GM12878 (cell line): ENCODE measurements around the gene MESD. TPM values are rescaled to one million over a fixed set of nuclear protein-coding genes. Genes with fewer than 3 reads are reported as not detected.

Experiments used
- ATAC-seq: fragments of 200-7000 bp; cut with Tn5 transposase; 3 replicates; pipeline ENCODE4 v1.9.1; 2020; ENCODE audit warnings: mild to moderate bottlenecking, moderate library complexity
- BruUV-seq: library from RNA; stranded (reverse); fragments of 400-500 nt; replicated peaks from 2 replicates; lab custom pipeline; 2021; lab: Mats Ljungman, UMichigan
- CTCF ChIA-PET: fragments of 300-600 bp; sonication (Branson Sonifier 250); formaldehyde crosslinking; extraction: SDS; loops from one replicate; lab custom pipeline; 2021; ENCODE audit warnings: inconsistent platforms; lab: Yijun Ruan, JAX
- POLR2A ChIA-PET: fragments of 350-600 bp; formaldehyde crosslinking; extraction: SDS; loops from one replicate; lab custom pipeline; 2021; ENCODE audit warnings: inconsistent platforms; lab: Charles Lee
- RAD21 ChIA-PET: fragments of 300-600 bp; sonication (Branson Sonifier 250); formaldehyde crosslinking; loops from one replicate; lab custom pipeline; 2023; ENCODE audit warnings: antibody characterized with exemption; ENCODE audit not compliant: unreplicated experiment; lab: Charles Lee
- SMC1A ChIA-PET: fragments of 300-600 bp; sonication (Branson Sonifier 250); formaldehyde crosslinking; loops from one replicate; lab custom pipeline; 2023; ENCODE audit not compliant: unreplicated experiment, uncharacterized antibody; lab: Charles Lee
- DNase-seq: peaks from one replicate; pipeline ENCODE4 v3.0.0-alpha.2; 2011; ENCODE audit warnings: low read depth, low spot score
- FAIRE-seq: peaks from 3 replicates; lab custom pipeline; 2011; peaks lifted over from hg19 to GRCh38; lab: Jason Lieb, UNC
- H2AFZ ChIP-seq: 2 replicates; pipeline ENCODE4 v1.6.0; 2011; ENCODE audit warnings: low read depth, low read length, control low read depth; ENCODE audit not compliant: control insufficient read depth
- H3K27ac ChIP-seq: 2 replicates; pipeline ENCODE4 v1.5.1; 2011; ENCODE audit warnings: control low read depth; ENCODE audit not compliant: control insufficient read depth, insufficient read depth
- H3K27me3 ChIP-seq, 2 experiments: replicated peaks in 1 of 2; 2 replicates each; pipeline versions ENCODE4 v1.6.0 to v1.6.1; 2011; ENCODE audit warnings: low read length in 1 of 2; ENCODE audit not compliant: control insufficient read depth in 2 of 2, insufficient read depth in 2 of 2
- H3K36me3 ChIP-seq, 2 experiments: 2 replicates each; pipeline ENCODE4 v1.5.1; 2011; ENCODE audit warnings: low read length in 1 of 2; ENCODE audit not compliant: control insufficient read depth in 2 of 2, insufficient read depth in 2 of 2
- H3K4me1 ChIP-seq: 2 replicates; pipeline ENCODE4 v1.6.1; 2011; ENCODE audit warnings: mild to moderate bottlenecking, low read length, moderate library complexity, mixed read lengths; ENCODE audit not compliant: control insufficient read depth, insufficient read depth
- H3K4me2 ChIP-seq: 2 replicates; pipeline ENCODE4 v1.6.0; 2011; ENCODE audit warnings: control low read depth; ENCODE audit not compliant: control insufficient read depth, insufficient read depth
- H3K4me3 ChIP-seq: fragments of 200-600 bp; sonication (generic); 2 replicates; pipeline ENCODE4 v1.5.1; 2016
- H3K79me2 ChIP-seq: 2 replicates; pipeline ENCODE4 v1.6.0; 2011; ENCODE audit warnings: low read length; ENCODE audit not compliant: control insufficient read depth, insufficient read depth
- H3K9ac ChIP-seq: 2 replicates; pipeline ENCODE4 v1.8.0; 2011; ENCODE audit warnings: low read length, control low read depth, mixed read lengths; ENCODE audit not compliant: control insufficient read depth, insufficient read depth
- H3K9me3 ChIP-seq: replicated peaks from 3 replicates; pipeline ENCODE4 v1.5.1; 2011; ENCODE audit warnings: mild to moderate bottlenecking, low read length; ENCODE audit not compliant: control insufficient read depth, insufficient read depth
- H4K20me1 ChIP-seq: 2 replicates; pipeline ENCODE4 v1.6.0; 2011; ENCODE audit not compliant: control insufficient read depth, insufficient read depth
- HDAC6 ChIP-seq: fragments of 200-600 bp; sonication (generic); IDR thresholded peaks from one replicate; pipeline ENCODE4 v1.8.0; 2017; ENCODE audit warnings: antibody characterized with exemption; ENCODE audit not compliant: unreplicated experiment
- LARP7 ChIP-seq: fragments of 450-650 bp; IDR thresholded peaks from 2 replicates; pipeline ENCODE4 v1.6.1; 2017; ENCODE audit warnings: mild to moderate bottlenecking
- MEF2A ChIP-seq: IDR thresholded peaks from 2 replicates; pipeline ENCODE4 v1.6.1; 2011; ENCODE audit warnings: low read depth, mild to moderate bottlenecking, low read length, moderate library complexity; ENCODE audit not compliant: insufficient read depth
- POLR2AphosphoS5 ChIP-seq: IDR thresholded peaks from 2 replicates; pipeline ENCODE4 v1.6.1; 2011; ENCODE audit warnings: mild to moderate bottlenecking, low read length, inconsistent platforms
- RFX5 ChIP-seq: IDR thresholded peaks from 2 replicates; pipeline ENCODE4 v1.6.1; 2011; ENCODE audit warnings: low read depth, low read length, improper control_type of control experiment
- SUPT20H ChIP-seq: IDR thresholded peaks from 2 replicates; pipeline ENCODE4 v1.6.1; 2011; ENCODE audit warnings: low read depth, mild to moderate bottlenecking, low read length, moderate library complexity, borderline replicate concordance; ENCODE audit not compliant: control insufficient read depth
- WGBS: methylation state at CpG from one replicate; pipeline ENCODE4 v1.1.6; 2016; ENCODE audit warnings: low lambda C conversion rate; ENCODE audit not compliant: insufficient replicate concordance, insufficient coverage; ENCODE audit errors: missing lambda C conversion rate; 5-methylcytosine and 5-hydroxymethylcytosine counted together
- in situ Hi-C: fragments of 300-500 bp; cut with MboI; formaldehyde crosslinking; loops from 9 replicates; pipeline ENCODE4 v1.14.3; 2018; ENCODE audit warnings: mixed read lengths
- intact Hi-C: fragments of 100-400 bp; cut with micrococcal nuclease; formaldehyde crosslinking; loops from one replicate; pipeline ENCODE4 v1.14.2; 2022; ENCODE audit not compliant: unreplicated experiment
- polyA plus RNA-seq, 11 experiments: library from polyadenylated mRNA; depleted of rRNA in 4 of 11; unstranded in 6 of 11; stranded (reverse) in 5 of 11; fragments of >200 nt; fragmentation: Nextera tagmentation in 4 of 11; fragmentation: Illumina TruSeq in 1 of 11; extraction: Ambion mirVana in 4 of 11; extraction: Trizol in 1 of 11; gene quantifications; 1 replicate in 1 of 11; 2 replicates in 10 of 11; pipeline versions ENCODE4 v1.2.1 to v1.2.3, GENCODE V29; 2011 to 2016; ENCODE audit warnings: inconsistent platforms in 2 of 11, missing spikeins in 2 of 11, low read depth in 1 of 11
- total RNA-seq, 4 experiments: library from RNA; depleted of rRNA in 3 of 4; stranded (reverse); fragments of >200 nt in 3 of 4; fragmentation: Illumina TruSeq in 1 of 4; extraction: Trizol in 1 of 4; gene quantifications; 2 replicates each; pipeline versions ENCODE4 v1.2.1 to v1.2.3, GENCODE V29; 2013 to 2021
- TF ChIP-seq, protein P1 (sequence below): IDR thresholded peaks from 2 replicates; pipeline ENCODE4 v1.6.1; 2012; ENCODE audit warnings: low read depth, low read length, improper control_type of control experiment
- TF ChIP-seq, protein P2 (sequence below): fragments of 450-650 bp; IDR thresholded peaks from 2 replicates; pipeline ENCODE4 v1.6.1; 2016; ENCODE audit warnings: mild to moderate bottlenecking, moderate library complexity, borderline replicate concordance
- TF ChIP-seq, protein P3 (sequence below): fragments of 450-650 bp; IDR thresholded peaks from 2 replicates; pipeline ENCODE4 v1.6.1; 2017; ENCODE audit warnings: mild to moderate bottlenecking, moderate library complexity
- TF ChIP-seq, protein P4 (sequence below), 3 experiments: IDR thresholded peaks in 2 of 3; conservative IDR thresholded peaks in 1 of 3; 2 replicates each; pipeline ENCODE4 v1.5.1; 2011; ENCODE audit warnings: low read depth in 3 of 3, low read length in 3 of 3, mild to moderate bottlenecking in 3 of 3, control low read depth in 2 of 3, moderate library complexity in 2 of 3, inconsistent platforms in 1 of 3, mixed read lengths in 1 of 3; ENCODE audit not compliant: control insufficient read depth in 2 of 3, insufficient read depth in 1 of 3; ENCODE audit errors: extremely low read depth in 1 of 3

The MESD gene
- total and polyA plus RNA-seq, 10 of the 15 experiments (the other 5 are each of a cell fraction or from before 2014, with no cell fraction given): 10.2 to 39.8 (median 20.9) TPM

DNA sequence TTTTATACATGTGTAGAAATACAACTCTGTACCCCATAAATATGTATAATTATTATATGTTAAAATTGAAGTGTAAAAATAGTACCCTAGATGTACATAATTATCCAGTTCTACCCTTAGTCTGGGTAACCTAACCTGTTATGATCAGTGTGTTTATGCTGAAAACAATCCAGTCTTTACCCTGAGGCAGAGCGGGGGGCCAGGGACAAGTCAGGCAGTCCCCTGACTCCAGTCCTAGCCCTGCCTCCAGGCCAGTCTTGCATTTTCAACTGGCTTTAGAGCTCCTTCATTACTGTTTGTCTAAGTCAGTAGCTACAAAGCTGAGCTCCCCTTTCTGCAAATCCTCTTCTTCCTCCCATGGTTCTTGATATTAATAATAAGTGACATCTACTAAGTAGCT is 3.1 kb downstream of the MESD start:
- H3K36me3 ChIP-seq: peaks cover 0 to 7% of the 10 kb centered on the region in 2 experiments; a peak in 2 of 4 replicates
- H3K9me3 ChIP-seq: no peaks in the 10 kb centered on the region
- BruUV-seq: no TSS peak
- in situ Hi-C loops (no loop called here), intact Hi-C loops (no loop called here)
- no peaks in the 10 kb centered on the region for H3K27me3 ChIP-seq
- H4K20me1 ChIP-seq: no peaks in the 10 kb centered on the region
- ChIA-PET CTCF (interaction anchor here (0.6 to 4.7 kb wide), 5 partner anchors 12 to 280 kb away, joined by 3 to 27 read pairs (median 4); no protein-coding TSS in a partner anchor), SMC1A (interaction anchor here (0.6 to 3.0 kb wide), 4 partner anchors 16 to 279 kb away, joined by 3 to 11 read pairs (median 4); no protein-coding TSS in a partner anchor), POLR2A (interaction anchor here (0.6 to 1.7 kb wide), 3 partner anchors 12 to 14 kb away, joined by 3 to 5 read pairs (median 4); partner anchors contain the start of gene TLNRD1), RAD21 (interaction anchor here (0.9 to 2.4 kb wide), 2 partner anchors 9 to 280 kb away, joined by 3 to 14 read pairs; no protein-coding TSS in a partner anchor)
- no peak for FAIRE-seq
- ATAC-seq: no peak
- H2AFZ ChIP-seq: no peak overlapping the region
- DNase-seq: no peak
- no peak overlapping the region for H3K27ac ChIP-seq
- 0 out of 2 replicates have a peak overlapping the region, but pooled peaks have one; percentile 21 for H3K4me3 ChIP-seq
- H3K4me1 ChIP-seq: peaks cover 5% of the 10 kb centered on the region
- H3K4me2 ChIP-seq: peak overlapping the region; percentile 66; the same call in 1 of the 2 replicates
- H3K9ac ChIP-seq: no peak overlapping the region
- H3K79me2 ChIP-seq: peaks cover 65% of the 10 kb centered on the region
- WGBS: 100% methylated on average over 1 of the region's 1 CpG
- no peak for TF ChIP-seq MEF2A
- TF ChIP-seq, protein P1, sequence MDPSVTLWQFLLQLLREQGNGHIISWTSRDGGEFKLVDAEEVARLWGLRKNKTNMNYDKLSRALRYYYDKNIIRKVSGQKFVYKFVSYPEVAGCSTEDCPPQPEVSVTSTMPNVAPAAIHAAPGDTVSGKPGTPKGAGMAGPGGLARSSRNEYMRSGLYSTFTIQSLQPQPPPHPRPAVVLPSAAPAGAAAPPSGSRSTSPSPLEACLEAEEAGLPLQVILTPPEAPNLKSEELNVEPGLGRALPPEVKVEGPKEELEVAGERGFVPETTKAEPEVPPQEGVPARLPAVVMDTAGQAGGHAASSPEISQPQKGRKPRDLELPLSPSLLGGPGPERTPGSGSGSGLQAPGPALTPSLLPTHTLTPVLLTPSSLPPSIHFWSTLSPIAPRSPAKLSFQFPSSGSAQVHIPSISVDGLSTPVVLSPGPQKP: no peak
- TF ChIP-seq SUPT20H: no peak
- TF ChIP-seq, protein P2, sequence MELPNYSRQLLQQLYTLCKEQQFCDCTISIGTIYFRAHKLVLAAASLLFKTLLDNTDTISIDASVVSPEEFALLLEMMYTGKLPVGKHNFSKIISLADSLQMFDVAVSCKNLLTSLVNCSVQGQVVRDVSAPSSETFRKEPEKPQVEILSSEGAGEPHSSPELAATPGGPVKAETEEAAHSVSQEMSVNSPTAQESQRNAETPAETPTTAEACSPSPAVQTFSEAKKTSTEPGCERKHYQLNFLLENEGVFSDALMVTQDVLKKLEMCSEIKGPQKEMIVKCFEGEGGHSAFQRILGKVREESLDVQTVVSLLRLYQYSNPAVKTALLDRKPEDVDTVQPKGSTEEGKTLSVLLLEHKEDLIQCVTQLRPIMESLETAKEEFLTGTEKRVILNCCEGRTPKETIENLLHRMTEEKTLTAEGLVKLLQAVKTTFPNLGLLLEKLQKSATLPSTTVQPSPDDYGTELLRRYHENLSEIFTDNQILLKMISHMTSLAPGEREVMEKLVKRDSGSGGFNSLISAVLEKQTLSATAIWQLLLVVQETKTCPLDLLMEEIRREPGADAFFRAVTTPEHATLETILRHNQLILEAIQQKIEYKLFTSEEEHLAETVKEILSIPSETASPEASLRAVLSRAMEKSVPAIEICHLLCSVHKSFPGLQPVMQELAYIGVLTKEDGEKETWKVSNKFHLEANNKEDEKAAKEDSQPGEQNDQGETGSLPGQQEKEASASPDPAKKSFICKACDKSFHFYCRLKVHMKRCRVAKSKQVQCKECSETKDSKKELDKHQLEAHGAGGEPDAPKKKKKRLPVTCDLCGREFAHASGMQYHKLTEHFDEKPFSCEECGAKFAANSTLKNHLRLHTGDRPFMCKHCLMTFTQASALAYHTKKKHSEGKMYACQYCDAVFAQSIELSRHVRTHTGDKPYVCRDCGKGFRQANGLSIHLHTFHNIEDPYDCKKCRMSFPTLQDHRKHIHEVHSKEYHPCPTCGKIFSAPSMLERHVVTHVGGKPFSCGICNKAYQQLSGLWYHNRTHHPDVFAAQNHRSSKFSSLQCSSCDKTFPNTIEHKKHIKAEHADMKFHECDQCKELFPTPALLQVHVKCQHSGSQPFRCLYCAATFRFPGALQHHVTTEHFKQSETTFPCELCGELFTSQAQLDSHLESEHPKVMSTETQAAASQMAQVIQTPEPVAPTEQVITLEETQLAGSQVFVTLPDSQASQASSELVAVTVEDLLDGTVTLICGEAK: no peak
- TF ChIP-seq LARP7: no peak
- TF ChIP-seq HDAC6: no peak
- TF ChIP-seq RFX5: no peak
- no peak for TF ChIP-seq POLR2AphosphoS5
- TF ChIP-seq, protein P3, sequence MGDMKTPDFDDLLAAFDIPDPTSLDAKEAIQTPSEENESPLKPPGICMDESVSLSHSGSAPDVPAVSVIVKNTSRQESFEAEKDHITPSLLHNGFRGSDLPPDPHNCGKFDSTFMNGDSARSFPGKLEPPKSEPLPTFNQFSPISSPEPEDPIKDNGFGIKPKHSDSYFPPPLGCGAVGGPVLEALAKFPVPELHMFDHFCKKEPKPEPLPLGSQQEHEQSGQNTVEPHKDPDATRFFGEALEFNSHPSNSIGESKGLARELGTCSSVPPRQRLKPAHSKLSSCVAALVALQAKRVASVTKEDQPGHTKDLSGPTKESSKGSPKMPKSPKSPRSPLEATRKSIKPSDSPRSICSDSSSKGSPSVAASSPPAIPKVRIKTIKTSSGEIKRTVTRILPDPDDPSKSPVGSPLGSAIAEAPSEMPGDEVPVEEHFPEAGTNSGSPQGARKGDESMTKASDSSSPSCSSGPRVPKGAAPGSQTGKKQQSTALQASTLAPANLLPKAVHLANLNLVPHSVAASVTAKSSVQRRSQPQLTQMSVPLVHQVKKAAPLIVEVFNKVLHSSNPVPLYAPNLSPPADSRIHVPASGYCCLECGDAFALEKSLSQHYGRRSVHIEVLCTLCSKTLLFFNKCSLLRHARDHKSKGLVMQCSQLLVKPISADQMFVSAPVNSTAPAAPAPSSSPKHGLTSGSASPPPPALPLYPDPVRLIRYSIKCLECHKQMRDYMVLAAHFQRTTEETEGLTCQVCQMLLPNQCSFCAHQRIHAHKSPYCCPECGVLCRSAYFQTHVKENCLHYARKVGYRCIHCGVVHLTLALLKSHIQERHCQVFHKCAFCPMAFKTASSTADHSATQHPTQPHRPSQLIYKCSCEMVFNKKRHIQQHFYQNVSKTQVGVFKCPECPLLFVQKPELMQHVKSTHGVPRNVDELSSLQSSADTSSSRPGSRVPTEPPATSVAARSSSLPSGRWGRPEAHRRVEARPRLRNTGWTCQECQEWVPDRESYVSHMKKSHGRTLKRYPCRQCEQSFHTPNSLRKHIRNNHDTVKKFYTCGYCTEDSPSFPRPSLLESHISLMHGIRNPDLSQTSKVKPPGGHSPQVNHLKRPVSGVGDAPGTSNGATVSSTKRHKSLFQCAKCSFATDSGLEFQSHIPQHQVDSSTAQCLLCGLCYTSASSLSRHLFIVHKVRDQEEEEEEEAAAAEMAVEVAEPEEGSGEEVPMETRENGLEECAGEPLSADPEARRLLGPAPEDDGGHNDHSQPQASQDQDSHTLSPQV: no peak
- TF ChIP-seq, protein P4, sequence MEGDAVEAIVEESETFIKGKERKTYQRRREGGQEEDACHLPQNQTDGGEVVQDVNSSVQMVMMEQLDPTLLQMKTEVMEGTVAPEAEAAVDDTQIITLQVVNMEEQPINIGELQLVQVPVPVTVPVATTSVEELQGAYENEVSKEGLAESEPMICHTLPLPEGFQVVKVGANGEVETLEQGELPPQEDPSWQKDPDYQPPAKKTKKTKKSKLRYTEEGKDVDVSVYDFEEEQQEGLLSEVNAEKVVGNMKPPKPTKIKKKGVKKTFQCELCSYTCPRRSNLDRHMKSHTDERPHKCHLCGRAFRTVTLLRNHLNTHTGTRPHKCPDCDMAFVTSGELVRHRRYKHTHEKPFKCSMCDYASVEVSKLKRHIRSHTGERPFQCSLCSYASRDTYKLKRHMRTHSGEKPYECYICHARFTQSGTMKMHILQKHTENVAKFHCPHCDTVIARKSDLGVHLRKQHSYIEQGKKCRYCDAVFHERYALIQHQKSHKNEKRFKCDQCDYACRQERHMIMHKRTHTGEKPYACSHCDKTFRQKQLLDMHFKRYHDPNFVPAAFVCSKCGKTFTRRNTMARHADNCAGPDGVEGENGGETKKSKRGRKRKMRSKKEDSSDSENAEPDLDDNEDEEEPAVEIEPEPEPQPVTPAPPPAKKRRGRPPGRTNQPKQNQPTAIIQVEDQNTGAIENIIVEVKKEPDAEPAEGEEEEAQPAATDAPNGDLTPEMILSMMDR (IDR thresholded peaks at IDR 0.05 in 2 of 3, conservative IDR thresholded peaks at IDR 0.05 in 1 of 3; ENCODE audit: control insufficient read depth in 2 of 3, extremely low read depth in 1 of 3, insufficient read depth in 1 of 3, low read depth in 3 of 3, low read length in 3 of 3): no peak
